Esophagus muscularis mucosa (tissue), 4 donors: ENCODE results near the gene KLRK1. TPM values are rescaled to one million over a fixed set of nuclear protein-coding genes. Genes with fewer than 3 reads are reported as not detected.
A peak's percentile ranks its signal among the peaks of the same experiment; 100 is the strongest.

Source experiments
- DNase-seq: peaks from one replicate; pipeline ENCODE4 v3.0.0-alpha.2; 2017; ENCODE audit errors: extremely low spot score
- H3K27ac ChIP-seq, 4 donors: fragments of 200-600 bp; sonication (generic); replicated peaks in 1 of 4; 1 replicate in 3 of 4; 2 replicates in 1 of 4; pipeline ENCODE4 v1.5.1; 2016 to 2019; ENCODE audit warnings: mild to moderate bottlenecking in 1 of 4
- H3K27me3 ChIP-seq, 4 donors: fragments of 200-600 bp; sonication (generic); one replicate each; pipeline versions ENCODE4 v1.5.1 to v1.6.0; 2016 to 2019
- H3K36me3 ChIP-seq, 4 donors: fragments of 200-600 bp; sonication (generic); one replicate each; pipeline ENCODE4 v1.5.1; 2016 to 2019
- H3K4me1 ChIP-seq, 4 donors: fragments of 200-600 bp; sonication (generic); one replicate each; pipeline ENCODE4 v1.5.1; 2016 to 2019
- H3K4me3 ChIP-seq, 4 donors: fragments of 200-600 bp; sonication (generic); 1 replicate in 2 of 4; 2 replicates in 2 of 4; pipeline ENCODE4 v1.5.1; 2016 to 2019; ENCODE audit warnings: mild to moderate bottlenecking in 4 of 4, moderate library complexity in 1 of 4
- H3K9me3 ChIP-seq, 4 donors: fragments of 200-600 bp; sonication (generic); 1 replicate in 3 of 4; 2 replicates in 1 of 4; pipeline ENCODE4 v1.5.1; 2016 to 2019
- EP300 ChIP-seq: sonication (generic); formaldehyde crosslinking; IDR thresholded peaks from one replicate; pipeline ENCODE4 v1.6.1; 2017; ENCODE audit warnings: antibody characterized with exemption
- POLR2A ChIP-seq: fragments of 450-650 bp; IDR thresholded peaks from one replicate; pipeline ENCODE4 v1.6.1; 2017; ENCODE audit warnings: antibody characterized with exemption, moderate library complexity, mild to moderate bottlenecking, low read depth
- POLR2AphosphoS5 ChIP-seq, 2 donors: sonication (generic); formaldehyde crosslinking; IDR thresholded peaks; one replicate each; pipeline ENCODE4 v1.6.1; 2017; ENCODE audit warnings: antibody characterized with exemption in 2 of 2
- WGBS: methylation state at CpG from one replicate; pipeline ENCODE4 v1.1.5; 2018; 5-methylcytosine and 5-hydroxymethylcytosine counted together
- intact Hi-C: fragments of 100-400 bp; cut with DNase I; formaldehyde crosslinking; loops from one replicate; pipeline ENCODE4 v1.15.1; 2023
- total RNA-seq, 4 donors: library from RNA; depleted of rRNA; stranded (reverse); fragments of >200 nt; gene quantifications; one replicate each; pipeline versions ENCODE4 v1.1.0 to v1.2.1, GENCODE V29; 2016
- TF ChIP-seq, protein P1 (sequence below), 3 experiments: fragments of 200-600 bp in 2 of 3; fragments of 450-650 bp in 1 of 3; sonication (generic) in 2 of 3; IDR thresholded peaks; one replicate each; pipeline ENCODE4 v1.5.1; 2017 to 2019; ENCODE audit warnings: antibody characterized with exemption in 3 of 3, mild to moderate bottlenecking in 2 of 3, moderate library complexity in 1 of 3

The KLRK1 gene
- total RNA-seq, 4 donors from 2014 or later, result 0.19 to 1.8 (median 1.2) TPM

DNA sequence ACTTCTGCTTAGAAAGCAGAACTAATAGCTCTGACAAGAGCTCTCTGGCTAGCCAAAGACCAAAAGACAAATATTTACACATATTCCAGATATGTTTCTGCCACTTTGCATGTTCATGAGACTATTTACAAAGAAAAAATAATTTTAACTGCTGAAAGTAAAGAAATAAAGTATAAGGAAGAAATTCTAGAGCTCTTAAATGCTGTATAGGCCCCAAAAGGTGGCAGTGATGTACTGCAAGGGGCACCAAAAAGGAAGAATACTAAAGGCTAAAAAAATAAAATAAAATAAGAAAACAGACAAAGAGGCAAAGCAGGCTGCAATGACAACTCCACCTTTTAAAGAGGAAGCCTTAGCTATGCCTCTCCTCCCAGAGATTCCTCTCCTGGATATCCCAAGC, 23.0 kb downstream of the KLRK1 start:
- no peak for DNase-seq
- H3K4me1 ChIP-seq, result peaks cover 15 to 41% (median 38%) of the 10 kb centered on the region in 4 donors
- H3K9me3 ChIP-seq, result no peaks in the 10 kb centered on the region
- H3K4me3 ChIP-seq, result no peak overlapping the region
- peak overlapping the region; percentile 90 to 95 (median 92) for H3K27ac ChIP-seq
- H3K36me3 ChIP-seq, result no peaks in the 10 kb centered on the region
- no peaks in the 10 kb centered on the region for H3K27me3 ChIP-seq
- intact Hi-C loops, result loop anchor here (10.0 kb wide), 1 partner anchor 348 kb away; no protein-coding TSS in a partner anchor
- TF ChIP-seq, protein P1, sequence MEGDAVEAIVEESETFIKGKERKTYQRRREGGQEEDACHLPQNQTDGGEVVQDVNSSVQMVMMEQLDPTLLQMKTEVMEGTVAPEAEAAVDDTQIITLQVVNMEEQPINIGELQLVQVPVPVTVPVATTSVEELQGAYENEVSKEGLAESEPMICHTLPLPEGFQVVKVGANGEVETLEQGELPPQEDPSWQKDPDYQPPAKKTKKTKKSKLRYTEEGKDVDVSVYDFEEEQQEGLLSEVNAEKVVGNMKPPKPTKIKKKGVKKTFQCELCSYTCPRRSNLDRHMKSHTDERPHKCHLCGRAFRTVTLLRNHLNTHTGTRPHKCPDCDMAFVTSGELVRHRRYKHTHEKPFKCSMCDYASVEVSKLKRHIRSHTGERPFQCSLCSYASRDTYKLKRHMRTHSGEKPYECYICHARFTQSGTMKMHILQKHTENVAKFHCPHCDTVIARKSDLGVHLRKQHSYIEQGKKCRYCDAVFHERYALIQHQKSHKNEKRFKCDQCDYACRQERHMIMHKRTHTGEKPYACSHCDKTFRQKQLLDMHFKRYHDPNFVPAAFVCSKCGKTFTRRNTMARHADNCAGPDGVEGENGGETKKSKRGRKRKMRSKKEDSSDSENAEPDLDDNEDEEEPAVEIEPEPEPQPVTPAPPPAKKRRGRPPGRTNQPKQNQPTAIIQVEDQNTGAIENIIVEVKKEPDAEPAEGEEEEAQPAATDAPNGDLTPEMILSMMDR (IDR thresholded peaks at IDR 0.05), result no peak
- no peak for TF ChIP-seq EP300

DNA sequence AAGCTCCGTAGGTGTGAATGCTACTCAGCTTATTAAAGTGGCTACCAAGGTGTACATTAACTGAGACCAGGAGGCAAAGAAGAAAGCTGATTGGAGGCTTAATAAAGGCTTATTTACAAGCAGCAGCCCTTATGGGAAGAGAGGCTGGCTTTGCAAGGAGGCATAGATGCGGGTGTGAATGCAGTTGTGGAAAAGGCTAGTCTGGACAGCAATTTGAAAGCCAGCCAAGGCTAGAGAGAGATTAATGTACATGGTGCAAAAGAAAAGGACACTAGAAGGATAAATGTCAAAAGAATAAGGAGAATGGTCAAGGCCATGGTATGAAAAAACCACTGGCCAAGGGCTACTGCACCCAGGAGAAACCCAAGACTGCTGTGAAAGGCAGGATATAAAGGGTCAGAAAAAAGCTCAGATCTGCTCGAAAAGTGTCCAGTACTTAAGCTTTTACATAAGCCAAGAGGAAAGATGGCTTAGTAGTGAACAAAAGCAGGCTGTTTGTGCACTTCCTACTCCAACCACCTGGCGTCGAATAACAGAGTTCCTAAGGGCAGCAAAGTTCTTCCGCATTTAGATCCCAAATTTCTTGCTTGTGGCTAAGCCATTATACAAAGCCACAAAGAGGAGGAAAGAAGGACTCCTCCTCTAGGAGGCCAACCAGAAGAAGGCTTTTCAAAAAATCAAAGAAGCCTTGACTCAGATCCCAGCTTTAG, 24.0 kb downstream of the KLRK1 start:
- Histone ChIP-seq H3K9me3 (no peaks in the 10 kb centered on the region), H3K27me3 (no peaks in the 10 kb centered on the region), H3K36me3 (no peaks in the 10 kb centered on the region), H3K4me3 (peak overlapping the region; percentile 64 to 73 (median 69)), H3K27ac (peak overlapping the region; percentile 90 to 95 (median 92)), H3K4me1 (peaks cover 15 to 44% (median 38%) of the 10 kb centered on the region in 4 donors)
- WGBS, result 25% methylated on average over 6 of the region's 6 CpGs
- intact Hi-C loops, result loop anchor here (10.0 kb wide), 1 partner anchor 349 kb away; no protein-coding TSS in a partner anchor
- no peak for TF ChIP-seq POLR2A
- no peak for TF ChIP-seq POLR2AphosphoS5 (IDR thresholded peaks at IDR 0.05)
- TF ChIP-seq EP300, result no peak
- TF ChIP-seq, protein P1 (IDR thresholded peaks at IDR 0.05), result peak in 1 of 3 experiments; percentile 22
- DNase-seq, result no peak

DNA sequence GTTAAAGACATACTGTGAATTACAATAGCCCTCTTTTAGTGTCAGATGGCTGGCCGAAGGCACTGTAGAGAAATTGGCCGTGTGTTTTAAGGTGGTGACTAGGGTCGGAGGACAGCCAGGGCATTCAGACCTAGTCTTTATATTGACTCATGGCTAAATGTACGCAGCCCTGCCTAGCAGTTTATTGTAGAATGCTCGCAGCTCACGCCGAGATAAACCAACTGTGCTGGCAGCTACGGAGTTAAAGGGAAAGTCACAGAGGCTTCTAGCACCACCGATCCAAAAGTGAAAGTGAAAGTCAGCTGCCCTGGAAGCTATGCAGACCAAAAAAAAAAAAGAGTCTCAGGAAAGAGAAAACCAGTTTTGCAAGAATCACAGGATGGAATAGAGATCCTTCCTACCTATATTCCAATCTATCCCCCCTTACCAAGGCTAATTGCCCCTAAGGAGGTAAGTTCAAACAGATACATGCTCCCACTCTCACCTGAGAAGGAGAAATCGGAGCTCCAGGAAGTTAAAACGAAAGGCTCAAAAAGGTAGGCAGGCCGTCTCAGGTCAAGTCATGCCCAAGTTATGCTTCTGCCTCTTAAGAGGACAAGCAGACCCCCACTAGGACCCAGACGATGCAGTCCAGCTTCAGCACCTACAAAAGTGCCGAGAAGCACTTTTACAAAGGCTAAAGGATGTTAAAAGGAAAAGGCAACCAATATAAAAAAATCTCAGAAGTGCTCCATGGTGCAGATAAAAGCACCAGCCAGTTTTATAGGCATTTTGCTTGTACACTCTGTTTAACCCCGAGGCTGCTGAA, 24.8 kb downstream of the KLRK1 start:
- 2% methylated on average over 15 of the region's 15 CpGs for WGBS
- Histone ChIP-seq H3K4me3 (peak overlapping the region; percentile 64 to 73 (median 69)), H3K4me1 (peaks cover 15 to 44% (median 38%) of the 10 kb centered on the region in 4 donors), H3K27me3 (no peaks in the 10 kb centered on the region), H3K9me3 (no peaks in the 10 kb centered on the region), H3K27ac (peak overlapping the region; percentile 90 to 95 (median 92)), H3K36me3 (no peaks in the 10 kb centered on the region)
- intact Hi-C loops, result loop anchor here (10.0 kb wide), 1 partner anchor 350 kb away; no protein-coding TSS in a partner anchor
- no peak for TF ChIP-seq POLR2A
- peak; percentile 41 to 50 for TF ChIP-seq POLR2AphosphoS5 (IDR thresholded peaks at IDR 0.05)
- DNase-seq, result no peak

DNA sequence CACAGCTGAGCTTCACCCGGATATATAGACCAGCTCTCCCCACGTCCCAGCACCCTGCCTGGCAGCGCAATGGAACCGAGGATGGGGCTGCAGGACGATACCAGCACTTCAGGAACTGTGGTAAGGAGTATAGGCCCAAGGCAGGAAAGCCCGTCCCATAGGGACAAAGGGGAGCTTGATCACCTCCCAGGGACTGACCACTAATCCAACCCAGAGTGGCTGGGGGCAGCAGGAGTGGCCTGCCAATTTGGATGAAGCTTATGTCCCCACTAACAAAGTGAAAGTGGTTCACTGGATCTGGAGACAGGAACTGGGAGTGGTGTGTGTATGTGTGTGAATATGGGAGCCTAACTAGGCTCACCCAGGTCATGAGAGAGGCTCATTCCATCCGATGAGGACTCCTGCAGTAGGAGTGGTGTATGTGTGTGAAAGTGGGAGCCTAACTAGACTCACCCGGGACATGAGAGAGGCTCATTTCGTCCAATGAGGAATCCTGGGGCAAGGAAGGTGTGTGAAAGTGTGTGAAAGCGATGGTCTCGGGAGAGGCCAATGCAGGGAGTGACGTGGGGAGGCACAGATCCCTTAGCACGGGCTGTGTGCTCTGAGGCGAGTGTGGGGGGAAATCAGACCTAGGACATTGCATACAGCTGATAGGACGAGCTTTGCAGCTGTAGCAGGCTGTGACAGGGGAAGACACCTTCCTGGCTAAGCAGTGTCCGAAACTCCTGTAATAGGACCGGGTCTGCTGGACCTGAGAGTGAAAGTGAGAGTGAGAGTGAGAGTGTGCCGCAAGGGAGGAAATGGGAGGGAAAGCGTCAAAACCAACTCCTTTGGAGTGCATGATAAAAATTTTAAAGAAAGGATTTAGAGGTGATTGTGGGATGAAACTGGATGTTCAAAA, 25.7 kb downstream of the KLRK1 start:
- H3K27me3 ChIP-seq, result no peaks in the 10 kb centered on the region
- H3K4me1 ChIP-seq, result peaks cover 15 to 44% (median 38%) of the 10 kb centered on the region in 4 donors
- no peaks in the 10 kb centered on the region for H3K36me3 ChIP-seq
- no peaks in the 10 kb centered on the region for H3K9me3 ChIP-seq
- H3K4me3 ChIP-seq, result peak overlapping the region; percentile 64 to 73 (median 69)
- peak; percentile 6 to 21 for TF ChIP-seq POLR2AphosphoS5 (IDR thresholded peaks at IDR 0.05)
- TF ChIP-seq POLR2A, result no peak
- no peak for DNase-seq
- intact Hi-C loops, result loop anchor here (10.0 kb wide), 1 partner anchor 351 kb away; no protein-coding TSS in a partner anchor
- 7% methylated on average over 14 of the region's 19 CpGs for WGBS
- peak overlapping the region; percentile 90 to 95 (median 92) for H3K27ac ChIP-seq

DNA sequence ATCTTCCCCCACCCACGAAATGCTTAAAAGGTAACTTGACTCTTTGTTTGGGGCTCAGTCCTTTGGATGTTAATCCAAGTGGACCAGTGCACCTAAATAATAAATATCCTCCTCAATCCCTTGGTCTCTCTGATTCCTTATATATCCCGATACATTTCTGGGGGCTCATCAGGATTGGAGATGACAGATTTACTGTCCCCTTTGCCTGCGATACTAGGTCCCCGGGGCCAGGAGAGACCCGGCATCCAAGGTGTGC, 26.3 kb downstream of the KLRK1 start:
- Histone ChIP-seq H3K27ac (peak overlapping the region; percentile 90 to 95 (median 92)), H3K4me1 (peaks cover 15 to 44% (median 38%) of the 10 kb centered on the region in 4 donors), H3K4me3 (peak overlapping the region; percentile 64 to 73 (median 69)), H3K36me3 (no peaks in the 10 kb centered on the region), H3K27me3 (no peaks in the 10 kb centered on the region), H3K9me3 (no peaks in the 10 kb centered on the region)
- intact Hi-C loops, result loop anchor here (10.0 kb wide), 1 partner anchor 351 kb away; no protein-coding TSS in a partner anchor
- TF ChIP-seq POLR2AphosphoS5 (IDR thresholded peaks at IDR 0.05) (no peak), POLR2A (no peak), EP300 (no peak)
- TF ChIP-seq, protein P1 (IDR thresholded peaks at IDR 0.05), result no peak
- DNase-seq, result no peak
- 44% methylated on average over 5 of the region's 5 CpGs for WGBS
